ENCODE data around the gene SNTG2.
"Not testable (repeated sequence)": the region's sequence is repeated elsewhere in the genome, so short reads cannot be mapped to it uniquely, and the experiment has no call there.

Gene SNTG2

DNA sequence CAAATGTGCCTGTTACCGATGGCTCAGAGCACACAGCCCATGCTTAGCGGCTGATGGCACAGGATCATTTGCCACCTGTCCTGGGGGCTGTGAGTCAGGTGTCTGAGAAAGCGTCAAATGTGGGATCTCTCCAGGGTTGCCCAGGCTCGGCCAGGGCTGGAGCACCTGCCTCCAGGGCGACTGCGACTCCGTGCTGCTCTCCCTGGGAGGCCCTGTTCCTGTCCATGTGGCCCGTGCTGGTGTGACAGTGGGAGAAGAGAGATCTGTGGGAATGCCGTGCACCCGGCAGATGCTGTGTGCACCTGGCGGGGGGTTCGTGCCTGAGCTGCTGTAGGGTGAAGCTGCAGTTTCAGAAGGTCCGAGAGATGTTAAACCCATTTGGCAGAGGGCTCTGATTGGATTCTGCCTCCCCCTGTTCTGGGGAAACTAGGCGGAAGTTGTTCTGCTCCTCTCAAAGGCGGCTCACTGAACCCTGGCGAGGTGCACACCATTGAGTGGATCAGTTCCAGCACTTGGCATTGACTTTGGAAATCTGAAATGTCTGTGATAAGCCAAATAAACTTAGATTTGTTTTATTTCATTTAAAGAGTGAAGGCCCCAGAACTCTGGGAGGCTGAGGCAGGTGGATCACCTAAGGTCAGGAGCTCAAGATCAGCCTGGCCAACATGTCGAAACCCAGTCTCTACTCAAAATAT, 428.0 kb downstream of the SNTG2 start:
- Histone ChIP-seq H3F3A (ENCODE audit: low read depth) (no peaks in the 10 kb centered on the region), H3K4me3 (ENCODE audit: low read length, poor library complexity, severe bottlenecking) (no peak overlapping the region), H3K9me3 (ENCODE audit: insufficient read depth, low read depth, low read length) (no peaks in the 10 kb centered on the region), H4K20me1 (ENCODE audit: insufficient read depth, low read length, poor library complexity, severe bottlenecking) (no peaks in the 10 kb centered on the region), H3K9ac (ENCODE audit: low read depth, low read length, poor library complexity, severe bottlenecking) (no peak overlapping the region), H3K79me2 (ENCODE audit: insufficient read depth, low read length) (no peaks in the 10 kb centered on the region), H3K36me3 (ENCODE audit: insufficient read depth, low read length) (no peaks in the 10 kb centered on the region), H3K27me3 (ENCODE audit: insufficient read depth, low read length, poor library complexity, severe bottlenecking) (no peaks in the 10 kb centered on the region), H3K4me1 (ENCODE audit: insufficient read depth, low read length, poor library complexity, severe bottlenecking) (peaks cover 11% of the 10 kb centered on the region), H2AFZ (ENCODE audit: low read length) (no peak overlapping the region), H3K9me2 (replicated peaks; ENCODE audit: low read depth, low read length) (no peaks in the 10 kb centered on the region), H3K4me2 (ENCODE audit: low read depth, low read length, poor library complexity, severe bottlenecking) (no peak overlapping the region)
- TF ChIP-seq, protein P1, sequence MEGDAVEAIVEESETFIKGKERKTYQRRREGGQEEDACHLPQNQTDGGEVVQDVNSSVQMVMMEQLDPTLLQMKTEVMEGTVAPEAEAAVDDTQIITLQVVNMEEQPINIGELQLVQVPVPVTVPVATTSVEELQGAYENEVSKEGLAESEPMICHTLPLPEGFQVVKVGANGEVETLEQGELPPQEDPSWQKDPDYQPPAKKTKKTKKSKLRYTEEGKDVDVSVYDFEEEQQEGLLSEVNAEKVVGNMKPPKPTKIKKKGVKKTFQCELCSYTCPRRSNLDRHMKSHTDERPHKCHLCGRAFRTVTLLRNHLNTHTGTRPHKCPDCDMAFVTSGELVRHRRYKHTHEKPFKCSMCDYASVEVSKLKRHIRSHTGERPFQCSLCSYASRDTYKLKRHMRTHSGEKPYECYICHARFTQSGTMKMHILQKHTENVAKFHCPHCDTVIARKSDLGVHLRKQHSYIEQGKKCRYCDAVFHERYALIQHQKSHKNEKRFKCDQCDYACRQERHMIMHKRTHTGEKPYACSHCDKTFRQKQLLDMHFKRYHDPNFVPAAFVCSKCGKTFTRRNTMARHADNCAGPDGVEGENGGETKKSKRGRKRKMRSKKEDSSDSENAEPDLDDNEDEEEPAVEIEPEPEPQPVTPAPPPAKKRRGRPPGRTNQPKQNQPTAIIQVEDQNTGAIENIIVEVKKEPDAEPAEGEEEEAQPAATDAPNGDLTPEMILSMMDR (conservative IDR thresholded peaks at IDR 0.05; ENCODE audit: low read length), result no peak
- no peak for TF ChIP-seq EZH2phosphoT487 (IDR thresholded peaks at IDR 0.05; ENCODE audit: borderline replicate concordance)

- Histone ChIP-seq H3F3A (ENCODE audit: low read depth) (no peaks in the 10 kb centered on the region), H3K9me3 (ENCODE audit: insufficient read depth, low read depth, low read length) (no peaks in the 10 kb centered on the region), H3K27me3 (ENCODE audit: insufficient read depth, low read length, poor library complexity, severe bottlenecking) (no peaks in the 10 kb centered on the region), H3K36me3 (ENCODE audit: insufficient read depth, low read length) (no peaks in the 10 kb centered on the region), H3K79me2 (ENCODE audit: insufficient read depth, low read length) (no peaks in the 10 kb centered on the region), H4K20me1 (ENCODE audit: insufficient read depth, low read length, poor library complexity, severe bottlenecking) (no peaks in the 10 kb centered on the region), H3K4me3 (ENCODE audit: low read length, poor library complexity, severe bottlenecking) (no peak overlapping the region), H3K4me2 (ENCODE audit: low read depth, low read length, poor library complexity, severe bottlenecking) (no peak overlapping the region), H2AFZ (ENCODE audit: low read length) (no peak overlapping the region), H3K9ac (ENCODE audit: low read depth, low read length, poor library complexity, severe bottlenecking) (no peak overlapping the region), H3K9me2 (replicated peaks; ENCODE audit: low read depth, low read length) (no peaks in the 10 kb centered on the region), H3K4me1 (ENCODE audit: insufficient read depth, low read length, poor library complexity, severe bottlenecking) (peaks cover 11% of the 10 kb centered on the region)
- TF ChIP-seq EZH2phosphoT487 (IDR thresholded peaks at IDR 0.05; ENCODE audit: borderline replicate concordance), result no peak
- TF ChIP-seq, protein P1 (conservative IDR thresholded peaks at IDR 0.05; ENCODE audit: low read length), result no peak
Observed at GRCh38 chr2:1381644-1382043, 431.0 kb downstream of the SNTG2 start.

DNA sequence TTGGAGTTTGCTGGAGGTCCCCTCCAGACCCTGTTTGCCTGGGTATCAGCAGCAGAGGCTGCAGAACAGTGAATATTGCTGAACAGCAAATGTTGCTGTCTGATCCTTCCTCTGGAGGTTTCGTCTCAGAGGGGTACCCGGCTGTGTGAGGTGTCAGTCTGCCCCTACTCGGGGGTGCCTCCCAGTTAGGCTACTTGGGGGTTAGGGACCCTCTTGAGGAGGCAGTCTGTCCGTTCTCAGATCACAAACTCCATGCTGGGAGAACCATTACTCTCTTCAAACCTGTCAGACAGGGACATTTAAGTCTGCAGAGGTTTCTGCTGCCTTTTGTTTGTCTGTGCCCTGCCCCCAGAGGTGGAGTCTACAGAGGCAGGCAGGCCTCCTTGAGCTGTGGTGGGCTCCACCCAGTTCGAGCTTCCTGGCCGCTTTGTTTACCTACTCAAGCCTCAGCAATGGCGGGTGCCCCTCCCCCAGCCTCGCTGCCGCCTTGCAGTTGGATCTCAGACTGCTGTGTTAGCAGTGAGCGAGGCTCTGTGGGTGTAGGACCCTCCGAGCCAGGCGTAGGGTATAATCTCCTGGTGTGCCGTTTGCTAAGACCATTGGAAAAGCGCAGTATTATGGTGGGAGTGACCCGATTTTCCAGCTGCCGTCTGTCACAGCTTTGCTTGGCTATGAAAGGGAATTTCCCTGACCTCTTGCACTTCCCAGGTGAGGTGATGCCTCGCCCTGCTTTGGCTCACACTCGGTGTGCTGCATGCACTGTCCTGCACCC, 437.5 kb downstream of the SNTG2 start:
- not testable (repeated sequence) for H2AFZ ChIP-seq (ENCODE audit: low read length); H4K20me1 ChIP-seq (ENCODE audit: insufficient read depth, low read length, poor library complexity, severe bottlenecking); H3K9me2 ChIP-seq (replicated peaks; ENCODE audit: low read depth, low read length); H3K9me3 ChIP-seq (ENCODE audit: insufficient read depth, low read depth, low read length); H3K4me3 ChIP-seq (ENCODE audit: low read length, poor library complexity, severe bottlenecking); H3K36me3 ChIP-seq (ENCODE audit: insufficient read depth, low read length); H3F3A ChIP-seq (ENCODE audit: low read depth); H3K4me2 ChIP-seq (ENCODE audit: low read depth, low read length, poor library complexity, severe bottlenecking); H3K4me1 ChIP-seq (ENCODE audit: insufficient read depth, low read length, poor library complexity, severe bottlenecking); H3K79me2 ChIP-seq (ENCODE audit: insufficient read depth, low read length); H3K27me3 ChIP-seq (ENCODE audit: insufficient read depth, low read length, poor library complexity, severe bottlenecking); H3K9ac ChIP-seq (ENCODE audit: low read depth, low read length, poor library complexity, severe bottlenecking)

DNA sequence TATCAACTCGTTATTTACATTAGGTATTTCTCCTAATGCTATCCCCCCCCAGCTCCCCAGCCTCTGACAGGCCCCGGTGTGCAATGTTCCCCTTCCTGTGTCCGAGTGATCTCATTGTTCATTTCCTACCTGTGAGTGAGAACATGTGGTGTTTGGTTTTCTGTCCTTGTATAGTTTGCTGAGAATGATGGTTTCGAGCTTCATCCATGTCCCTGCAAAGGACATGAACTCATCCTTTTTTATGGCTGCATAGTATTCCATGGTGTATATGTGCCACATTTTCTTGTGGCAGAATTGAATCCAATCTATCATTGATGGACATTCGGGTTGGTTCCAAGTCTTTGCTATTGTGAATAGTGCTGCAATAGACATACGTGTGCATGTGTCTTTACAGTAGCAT, 439.5 kb downstream of the SNTG2 start:
- not testable (repeated sequence) for H3K9me3 ChIP-seq (ENCODE audit: insufficient read depth, low read depth, low read length); H3K9me2 ChIP-seq (replicated peaks; ENCODE audit: low read depth, low read length); H2AFZ ChIP-seq (ENCODE audit: low read length); H3K4me1 ChIP-seq (ENCODE audit: insufficient read depth, low read length, poor library complexity, severe bottlenecking); H3K27me3 ChIP-seq (ENCODE audit: insufficient read depth, low read length, poor library complexity, severe bottlenecking); H3K4me3 ChIP-seq (ENCODE audit: low read length, poor library complexity, severe bottlenecking); H3K9ac ChIP-seq (ENCODE audit: low read depth, low read length, poor library complexity, severe bottlenecking); H3K36me3 ChIP-seq (ENCODE audit: insufficient read depth, low read length); H3K4me2 ChIP-seq (ENCODE audit: low read depth, low read length, poor library complexity, severe bottlenecking); H4K20me1 ChIP-seq (ENCODE audit: insufficient read depth, low read length, poor library complexity, severe bottlenecking); H3F3A ChIP-seq (ENCODE audit: low read depth); H3K79me2 ChIP-seq (ENCODE audit: insufficient read depth, low read length)
